ENCODE data around the gene RTKN2.

Gene RTKN2

GRCh38 chr10:62170732-62171131, 97.9 kb downstream of the RTKN2 start:
- no peaks in the 10 kb centered on the region for H3K4me1 ChIP-seq (ENCODE audit: low read depth, poor library complexity, severe bottlenecking)
- H3K79me2 ChIP-seq (ENCODE audit: insufficient read depth, low read depth): no peaks in the 10 kb centered on the region
- TF ChIP-seq, protein P1, sequence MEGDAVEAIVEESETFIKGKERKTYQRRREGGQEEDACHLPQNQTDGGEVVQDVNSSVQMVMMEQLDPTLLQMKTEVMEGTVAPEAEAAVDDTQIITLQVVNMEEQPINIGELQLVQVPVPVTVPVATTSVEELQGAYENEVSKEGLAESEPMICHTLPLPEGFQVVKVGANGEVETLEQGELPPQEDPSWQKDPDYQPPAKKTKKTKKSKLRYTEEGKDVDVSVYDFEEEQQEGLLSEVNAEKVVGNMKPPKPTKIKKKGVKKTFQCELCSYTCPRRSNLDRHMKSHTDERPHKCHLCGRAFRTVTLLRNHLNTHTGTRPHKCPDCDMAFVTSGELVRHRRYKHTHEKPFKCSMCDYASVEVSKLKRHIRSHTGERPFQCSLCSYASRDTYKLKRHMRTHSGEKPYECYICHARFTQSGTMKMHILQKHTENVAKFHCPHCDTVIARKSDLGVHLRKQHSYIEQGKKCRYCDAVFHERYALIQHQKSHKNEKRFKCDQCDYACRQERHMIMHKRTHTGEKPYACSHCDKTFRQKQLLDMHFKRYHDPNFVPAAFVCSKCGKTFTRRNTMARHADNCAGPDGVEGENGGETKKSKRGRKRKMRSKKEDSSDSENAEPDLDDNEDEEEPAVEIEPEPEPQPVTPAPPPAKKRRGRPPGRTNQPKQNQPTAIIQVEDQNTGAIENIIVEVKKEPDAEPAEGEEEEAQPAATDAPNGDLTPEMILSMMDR (conservative IDR thresholded peaks at IDR 0.05; ENCODE audit: low read depth, low read length): no peak
- H3K27me3 ChIP-seq (ENCODE audit: insufficient read depth, low read depth): no peaks in the 10 kb centered on the region
- no peaks in the 10 kb centered on the region for H3K36me3 ChIP-seq (ENCODE audit: insufficient read depth)
- no peak overlapping the region for H3K9ac ChIP-seq
- no peak overlapping the region for H3K4me2 ChIP-seq
- H3K27ac ChIP-seq: no peak overlapping the region
- H2AFZ ChIP-seq (ENCODE audit: low read depth): no peak overlapping the region
- H4K20me1 ChIP-seq (ENCODE audit: insufficient read depth): no peaks in the 10 kb centered on the region
- no peak overlapping the region for H3K4me3 ChIP-seq (IDR thresholded peaks at IDR 0.05; ENCODE audit: insufficient read depth, low read depth, low read length)

GRCh38 chr10:62166331-62167131, 102.1 kb downstream of the RTKN2 start:
- H3K27ac ChIP-seq: no peak overlapping the region
- H3K36me3 ChIP-seq (ENCODE audit: insufficient read depth): no peaks in the 10 kb centered on the region
- H3K4me3 ChIP-seq (IDR thresholded peaks at IDR 0.05; ENCODE audit: insufficient read depth, low read depth, low read length): no peak overlapping the region
- H3K4me1 ChIP-seq (ENCODE audit: low read depth, poor library complexity, severe bottlenecking): no peaks in the 10 kb centered on the region
- H3K27me3 ChIP-seq (ENCODE audit: insufficient read depth, low read depth): no peaks in the 10 kb centered on the region
- H3K4me2 ChIP-seq: no peak overlapping the region
- TF ChIP-seq, protein P1 (conservative IDR thresholded peaks at IDR 0.05; ENCODE audit: low read depth, low read length): no peak
- no peaks in the 10 kb centered on the region for H4K20me1 ChIP-seq (ENCODE audit: insufficient read depth)
- H3K79me2 ChIP-seq (ENCODE audit: insufficient read depth, low read depth): no peaks in the 10 kb centered on the region
- no peak overlapping the region for H3K9ac ChIP-seq
- H2AFZ ChIP-seq (ENCODE audit: low read depth): no peak overlapping the region; the same call in 1 of the 2 replicates

DNA sequence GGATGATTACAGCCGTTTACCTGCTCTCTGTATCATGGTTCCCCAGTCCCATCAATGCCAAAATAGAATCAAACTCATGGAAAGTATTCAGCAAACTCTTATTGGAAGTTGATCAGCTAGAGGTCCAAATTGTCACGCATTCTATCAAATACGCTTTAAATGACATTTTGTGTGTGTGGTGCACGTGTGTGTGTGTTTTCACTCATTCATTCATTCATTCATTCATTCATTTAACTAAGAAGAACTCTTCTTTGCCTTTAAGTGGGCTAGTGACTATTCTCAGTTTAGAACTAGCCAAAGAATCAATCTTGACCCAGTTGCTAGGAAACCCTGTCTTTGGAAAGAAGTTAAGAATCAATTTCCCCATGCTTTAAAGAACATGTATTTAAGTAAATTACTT, 102.8 kb downstream of the RTKN2 start:
- no peak overlapping the region for H3K4me2 ChIP-seq
- H3K4me3 ChIP-seq (IDR thresholded peaks at IDR 0.05; ENCODE audit: insufficient read depth, low read depth, low read length): no peak overlapping the region
- H3K36me3 ChIP-seq (ENCODE audit: insufficient read depth): no peaks in the 10 kb centered on the region
- no peak overlapping the region for H2AFZ ChIP-seq (ENCODE audit: low read depth)
- H3K4me1 ChIP-seq (ENCODE audit: low read depth, poor library complexity, severe bottlenecking): no peaks in the 10 kb centered on the region
- H3K27me3 ChIP-seq (ENCODE audit: insufficient read depth, low read depth): no peaks in the 10 kb centered on the region
- no peaks in the 10 kb centered on the region for H4K20me1 ChIP-seq (ENCODE audit: insufficient read depth)
- no peak overlapping the region for H3K9ac ChIP-seq
- TF ChIP-seq, protein P1 (conservative IDR thresholded peaks at IDR 0.05; ENCODE audit: low read depth, low read length): no peak
- H3K27ac ChIP-seq: no peak overlapping the region
- H3K79me2 ChIP-seq (ENCODE audit: insufficient read depth, low read depth): no peaks in the 10 kb centered on the region

DNA sequence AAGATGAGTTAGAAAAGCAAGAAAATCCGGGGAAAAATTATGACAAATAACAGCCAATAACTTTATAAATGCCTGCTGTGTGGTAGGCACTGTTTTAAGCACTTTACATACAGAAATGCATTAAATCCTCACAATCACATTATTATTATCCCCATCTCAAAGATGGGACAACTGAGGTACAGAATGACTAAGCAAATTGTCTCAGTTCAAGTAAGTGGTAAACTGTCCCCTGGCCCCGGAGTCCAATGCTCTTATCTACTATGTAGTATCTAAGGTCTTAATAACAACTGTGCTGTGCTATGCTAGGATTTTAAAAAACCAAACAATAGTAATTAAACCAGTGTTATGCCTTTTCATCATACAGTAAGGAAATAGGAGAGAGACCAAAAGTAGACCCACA, 105.6 kb downstream of the RTKN2 start:
- Histone ChIP-seq H3K9ac (no peak overlapping the region), H4K20me1 (ENCODE audit: insufficient read depth) (no peaks in the 10 kb centered on the region), H3K4me3 (IDR thresholded peaks at IDR 0.05; ENCODE audit: insufficient read depth, low read depth, low read length) (no peak overlapping the region), H3K27ac (no peak overlapping the region), H2AFZ (ENCODE audit: low read depth) (no peak overlapping the region), H3K79me2 (ENCODE audit: insufficient read depth, low read depth) (no peaks in the 10 kb centered on the region), H3K4me2 (no peak overlapping the region), H3K4me1 (ENCODE audit: low read depth, poor library complexity, severe bottlenecking) (no peaks in the 10 kb centered on the region), H3K36me3 (ENCODE audit: insufficient read depth) (no peaks in the 10 kb centered on the region), H3K27me3 (ENCODE audit: insufficient read depth, low read depth) (no peaks in the 10 kb centered on the region)
- TF ChIP-seq, protein P1 (conservative IDR thresholded peaks at IDR 0.05; ENCODE audit: low read depth, low read length): no peak

Measured in KMS-11 (cell line).